Liver (tissue), 9 donors: ENCODE data around the gene GPR65. TPM values are rescaled to one million over a fixed set of nuclear protein-coding genes. Genes with fewer than 3 reads are reported as not detected.

Experiments used
- DNase-seq: peaks from one replicate; pipeline ENCODE4 v3.0.0-alpha.2; 2017; ENCODE audit warnings: low spot score
- H3K27ac ChIP-seq, 2 donors: one replicate each; pipeline ENCODE4 v1.7.0; 2013; ENCODE audit warnings: inconsistent platforms in 2 of 2, low read length in 2 of 2, control low read depth in 1 of 2, low read depth in 1 of 2, mild to moderate bottlenecking in 1 of 2
- H3K27me3 ChIP-seq, 4 donors: one replicate each; pipeline versions ENCODE4 v1.6.1 to v1.7.0; 2013; ENCODE audit warnings: low read length in 3 of 4, inconsistent platforms in 1 of 4, mild to moderate bottlenecking in 1 of 4, moderate library complexity in 1 of 4; ENCODE audit not compliant: control insufficient read depth in 4 of 4, insufficient read depth in 4 of 4
- H3K36me3 ChIP-seq, 4 donors: one replicate each; pipeline versions ENCODE4 v1.6.1 to v1.7.0; 2013; ENCODE audit warnings: low read length in 3 of 4, mild to moderate bottlenecking in 3 of 4, low read depth in 1 of 4, moderate library complexity in 1 of 4; ENCODE audit not compliant: control insufficient read depth in 4 of 4, insufficient read depth in 3 of 4
- H3K4me1 ChIP-seq, 4 donors: one replicate each; pipeline versions ENCODE4 v1.6.1 to v1.7.0; 2013; ENCODE audit warnings: low read length in 3 of 4, mild to moderate bottlenecking in 3 of 4, moderate library complexity in 1 of 4; ENCODE audit not compliant: control insufficient read depth in 4 of 4, insufficient read depth in 4 of 4
- H3K4me3 ChIP-seq, 3 donors: one replicate each; pipeline versions ENCODE4 v1.6.1 to v1.7.0; 2013; ENCODE audit warnings: low read length in 3 of 3, control low read depth in 1 of 3, low read depth in 1 of 3, mild to moderate bottlenecking in 1 of 3
- H3K9ac ChIP-seq, 2 donors: one replicate each; pipeline ENCODE4 v1.7.0; 2013; ENCODE audit warnings: low read length in 2 of 2, mild to moderate bottlenecking in 2 of 2, moderate library complexity in 2 of 2, control low read depth in 1 of 2, low read depth in 1 of 2
- H3K9me3 ChIP-seq, 4 donors: one replicate each; pipeline versions ENCODE4 v1.6.1 to v1.7.0; 2013; ENCODE audit warnings: low read length in 3 of 4; ENCODE audit not compliant: control insufficient read depth in 4 of 4
- CTCF ChIP-seq: fragments of 150-350 bp; IDR thresholded peaks from 2 replicates; pipeline ENCODE4 v1.5.1; 2017; ENCODE audit warnings: improper control_type of control experiment, low read depth, low read length; ENCODE audit not compliant: missing input control
- EGR1 ChIP-seq, 2 donors: IDR thresholded peaks; 2 replicates each; pipeline ENCODE4 v1.6.1; 2016 to 2018; ENCODE audit warnings: antibody characterized with exemption in 2 of 2, low read depth in 2 of 2
- FOXA1 ChIP-seq: IDR thresholded peaks from 2 replicates; pipeline ENCODE4 v1.6.1; 2016; ENCODE audit warnings: antibody characterized with exemption
- GABPA ChIP-seq, 2 donors: IDR thresholded peaks in 1 of 2; conservative IDR thresholded peaks in 1 of 2; 2 replicates each; pipeline ENCODE4 v1.6.1; 2016; ENCODE audit warnings: antibody characterized with exemption in 2 of 2, mild to moderate bottlenecking in 1 of 2, moderate library complexity in 1 of 2
- HNF4G ChIP-seq: IDR thresholded peaks from 2 replicates; pipeline ENCODE4 v1.6.1; 2016; ENCODE audit warnings: antibody characterized with exemption
- JUND ChIP-seq, 2 donors: IDR thresholded peaks; 2 replicates each; pipeline ENCODE4 v1.6.1; 2016; ENCODE audit warnings: antibody characterized with exemption in 2 of 2
- NR2F2 ChIP-seq: IDR thresholded peaks from 2 replicates; pipeline ENCODE4 v1.6.1; 2016; ENCODE audit warnings: antibody characterized with exemption
- REST ChIP-seq: IDR thresholded peaks from 2 replicates; pipeline ENCODE4 v1.6.1; 2016; ENCODE audit warnings: antibody characterized with exemption, mild to moderate bottlenecking
- SP1 ChIP-seq: IDR thresholded peaks from 2 replicates; pipeline ENCODE4 v1.6.1; 2018; ENCODE audit warnings: antibody characterized with exemption, mild to moderate bottlenecking
- YY1 ChIP-seq: IDR thresholded peaks from 2 replicates; pipeline ENCODE4 v1.6.1; 2016; ENCODE audit warnings: antibody characterized with exemption, mild to moderate bottlenecking
- ZBTB33 ChIP-seq: IDR thresholded peaks from 2 replicates; pipeline ENCODE4 v1.6.1; 2016; ENCODE audit warnings: antibody characterized with exemption
- WGBS: extraction: QIAGEN DNeasy Blood & Tissue Kit; methylation state at CpG from one replicate; pipeline ENCODE4 v1.1.7; 2013; 5-methylcytosine and 5-hydroxymethylcytosine counted together
- polyA plus RNA-seq, 2 donors: library from polyadenylated mRNA; stranded (reverse) in 1 of 2; unstranded in 1 of 2; fragments of 200-250 nt in 1 of 2; fragments of >200 nt in 1 of 2; fragmentation: Nextera tagmentation in 1 of 2; extraction: Ambion mirVana in 1 of 2; gene quantifications; one replicate each; pipeline versions ENCODE4 v1.2.1 to v1.2.3, GENCODE V29; 2013 to 2015
- total RNA-seq, 2 donors: library from RNA; depleted of rRNA; stranded (reverse); fragments of >200 nt; gene quantifications; one replicate each; pipeline ENCODE4 v1.2.3, GENCODE V29; 2014
- donor health status: healthy.
- donor health status: healthy.
- donor health status: healthy.
- donor health status: healthy.
- donor health status: healthy.

The GPR65 gene
- total and polyA plus RNA-seq, 4 donors, result 0.72 to 4.5 (median 1.7) TPM

- no peak overlapping the region for H3K4me3 ChIP-seq
- H3K9ac ChIP-seq, result no peak overlapping the region
- H3K4me1 ChIP-seq, result no peaks in the 10 kb centered on the region
- no peaks in the 10 kb centered on the region for H3K27me3 ChIP-seq
- H3K36me3 ChIP-seq, result peaks cover 2 to 13% (median 3%) of the 10 kb centered on the region in 4 donors
- TF ChIP-seq SP1, result no peak
- no peak for TF ChIP-seq CTCF
- no peak for TF ChIP-seq EGR1 (IDR thresholded peaks at IDR 0.05; ENCODE audit: low read depth in 2 of 2)
- TF ChIP-seq ZBTB33, result no peak
- no peak for TF ChIP-seq GABPA (IDR thresholded peaks at IDR 0.05 in 1 of 2, conservative IDR thresholded peaks at IDR 0.05 in 1 of 2)
- TF ChIP-seq FOXA1, result no peak
- no peak for TF ChIP-seq JUND (IDR thresholded peaks at IDR 0.05)
- no peak for TF ChIP-seq REST
- no peak for TF ChIP-seq HNF4G
- no peak for TF ChIP-seq YY1
- no peak for TF ChIP-seq NR2F2
- no peaks in the 10 kb centered on the region for H3K9me3 ChIP-seq
- no peak for DNase-seq
- no peak overlapping the region for H3K27ac ChIP-seq
- 89% methylated on average over 5 of the region's 5 CpGs for WGBS
Measured at GRCh38 chr14:87960013-87960787, 44.7 kb upstream of the GPR65 start.

GRCh38 chr14:87961246-87961645, 43.7 kb upstream of the GPR65 start:
- WGBS, result 91% methylated on average over 2 of the region's 2 CpGs
- H3K27me3 ChIP-seq, result no peaks in the 10 kb centered on the region
- H3K4me3 ChIP-seq, result no peak overlapping the region
- no peak overlapping the region for H3K9ac ChIP-seq
- no peak for DNase-seq
- no peak for TF ChIP-seq REST
- H3K27ac ChIP-seq, result no peak overlapping the region
- H3K9me3 ChIP-seq, result no peaks in the 10 kb centered on the region
- no peaks in the 10 kb centered on the region for H3K4me1 ChIP-seq
- H3K36me3 ChIP-seq, result peaks cover 0 to 13% (median 4%) of the 10 kb centered on the region in 4 donors
